ENCODE data around the gene ALKBH5. TPM values are rescaled to one million over a fixed set of nuclear protein-coding genes. Genes with fewer than 3 reads are reported as not detected.

ALKBH5 gene
- total RNA-seq, 2 donors from 2014 or later, result 177 to 193 TPM

- Histone ChIP-seq H3K27ac (no peak overlapping the region), H3K9me3 (no peaks in the 10 kb centered on the region), H3K27me3 (no peaks in the 10 kb centered on the region), H3K36me3 (peaks cover 10% of the 10 kb centered on the region), H3K4me3 (no peak overlapping the region), H3K4me1 (peaks cover 0 to 14% of the 10 kb centered on the region in 2 donors)
- no peak for TF ChIP-seq CTCF (IDR thresholded peaks at IDR 0.05)
- DNase-seq (ENCODE audit: low spot score), result no peak
Measured at GRCh38 chr17:18229771-18230170, 46.1 kb downstream of the ALKBH5 start.

- H3K4me3 ChIP-seq, result no peak overlapping the region
- H3K27ac ChIP-seq, result no peak overlapping the region
- DNase-seq (ENCODE audit: low spot score), result no peak
- no peaks in the 10 kb centered on the region for H3K9me3 ChIP-seq
- TF ChIP-seq CTCF (IDR thresholded peaks at IDR 0.05), result no peak
- peaks cover 10% of the 10 kb centered on the region for H3K36me3 ChIP-seq
- H3K4me1 ChIP-seq, result peaks cover 0 to 12% of the 10 kb centered on the region in 2 donors
- H3K27me3 ChIP-seq, result no peaks in the 10 kb centered on the region
Measured at GRCh38 chr17:18230288-18231141, 46.9 kb downstream of the ALKBH5 start.

GRCh38 chr17:18231164-18231563 lies 47.5 kb downstream of the ALKBH5 start:
- Histone ChIP-seq H3K9me3 (no peaks in the 10 kb centered on the region), H3K27me3 (no peaks in the 10 kb centered on the region), H3K36me3 (peaks cover 10% of the 10 kb centered on the region), H3K27ac (no peak overlapping the region), H3K4me1 (peaks cover 0 to 17% of the 10 kb centered on the region in 2 donors), H3K4me3 (no peak overlapping the region)
- no peak for TF ChIP-seq CTCF (IDR thresholded peaks at IDR 0.05)
- no peak for DNase-seq (ENCODE audit: low spot score)

GRCh38 chr17:18233803-18234518 lies 50.3 kb downstream of the ALKBH5 start:
- no peak for DNase-seq (ENCODE audit: low spot score)
- H3K27ac ChIP-seq, result no peak overlapping the region
- peaks cover 10% of the 10 kb centered on the region for H3K36me3 ChIP-seq
- H3K4me1 ChIP-seq, result peaks cover 0 to 11% of the 10 kb centered on the region in 2 donors
- no peak for TF ChIP-seq CTCF (IDR thresholded peaks at IDR 0.05)
- no peaks in the 10 kb centered on the region for H3K9me3 ChIP-seq
- no peak overlapping the region for H3K4me3 ChIP-seq
- no peaks in the 10 kb centered on the region for H3K27me3 ChIP-seq

- Histone ChIP-seq H3K36me3 (peaks cover 10% of the 10 kb centered on the region), H3K27me3 (no peaks in the 10 kb centered on the region), H3K4me1 (peaks cover 0 to 20% of the 10 kb centered on the region in 2 donors), H3K9me3 (no peaks in the 10 kb centered on the region), H3K4me3 (no peak overlapping the region), H3K27ac (no peak overlapping the region)
- DNase-seq (ENCODE audit: low spot score), result no peak
- no peak for TF ChIP-seq CTCF (IDR thresholded peaks at IDR 0.05)
Measured at GRCh38 chr17:18234853-18235380, 51.3 kb downstream of the ALKBH5 start.
